Measurements from ENCODE around the gene LDLRAD3. TPM values are rescaled to one million over a fixed set of nuclear protein-coding genes. Genes with fewer than 3 reads are reported as not detected.

LDLRAD3 gene
- total RNA-seq, 2 donors from 2014 or later = 19.2 to 30.6 TPM

GRCh38 chr11:35917676-35918075 lies 26.2 kb upstream of the LDLRAD3 start:
- DNase-seq = peak; percentile 20
- Mint-ChIP-seq H3K4me3 (no peak overlapping the region), H3K9me3 (no peaks in the 10 kb centered on the region), H3K27me3 (ENCODE audit: insufficient read depth) (peaks cover 3% of the 10 kb centered on the region), H3K4me1 (peaks cover 5% of the 10 kb centered on the region), H3K27ac (no peak overlapping the region), H3K36me3 (ENCODE audit: low read depth) (no peaks in the 10 kb centered on the region)
- Histone ChIP-seq H3K27me3 (ENCODE audit: control insufficient read depth, insufficient read depth, low read length, poor library complexity, severe bottlenecking) (no peaks in the 10 kb centered on the region), H3K27ac (ENCODE audit: low read depth, low read length) (no peak overlapping the region), H3K36me3 (ENCODE audit: control insufficient read depth, insufficient read depth, low read length) (no peaks in the 10 kb centered on the region), H3K4me1 (ENCODE audit: control insufficient read depth, insufficient read depth, low read length) (no peaks in the 10 kb centered on the region), H3K9ac (ENCODE audit: extremely low read depth, low read length, poor library complexity, severe bottlenecking) (no peak overlapping the region), H3K9me3 (ENCODE audit: control insufficient read depth, low read length) (no peaks in the 10 kb centered on the region), H3K4me3 (ENCODE audit: low read length) (no peak overlapping the region)
- no peak for TF ChIP-seq CTCF (conservative IDR thresholded peaks at IDR 0.05)
- 93 to 96% methylated on average over 3 to 4 of the region's 4 CpGs for WGBS, 2 experiments (ENCODE audit: insufficient coverage in 1 of 2, insufficient read length in 1 of 2)

GRCh38 chr11:35918716-35919115 lies 25.1 kb upstream of the LDLRAD3 start:
- H3K4me1 Mint-ChIP-seq = peaks cover 5% of the 10 kb centered on the region
- no peaks in the 10 kb centered on the region for H3K36me3 Mint-ChIP-seq (ENCODE audit: low read depth)
- no peaks in the 10 kb centered on the region for H3K9me3 Mint-ChIP-seq
- H3K27ac ChIP-seq (ENCODE audit: low read depth, low read length) = peak overlapping the region; percentile 21
- no peak for TF ChIP-seq CTCF (conservative IDR thresholded peaks at IDR 0.05)
- no peak overlapping the region for H3K4me3 ChIP-seq (ENCODE audit: low read length)
- 77 to 100% methylated on average over 1 to 2 of the region's 2 CpGs for WGBS, 2 experiments (ENCODE audit: insufficient coverage in 1 of 2, insufficient read length in 1 of 2)
- DNase-seq = peak; percentile 8
- H3K27me3 ChIP-seq (ENCODE audit: control insufficient read depth, insufficient read depth, low read length, poor library complexity, severe bottlenecking) = no peaks in the 10 kb centered on the region
- H3K27me3 Mint-ChIP-seq (ENCODE audit: insufficient read depth) = peaks cover 3% of the 10 kb centered on the region
- H3K9ac ChIP-seq (ENCODE audit: extremely low read depth, low read length, poor library complexity, severe bottlenecking) = no peak overlapping the region
- no peaks in the 10 kb centered on the region for H3K36me3 ChIP-seq (ENCODE audit: control insufficient read depth, insufficient read depth, low read length)
- no peak overlapping the region for H3K4me3 Mint-ChIP-seq
- no peaks in the 10 kb centered on the region for H3K4me1 ChIP-seq (ENCODE audit: control insufficient read depth, insufficient read depth, low read length)
- no peaks in the 10 kb centered on the region for H3K9me3 ChIP-seq (ENCODE audit: control insufficient read depth, low read length)
- H3K27ac Mint-ChIP-seq = no peak overlapping the region

GRCh38 chr11:35919244-35919643 lies 24.6 kb upstream of the LDLRAD3 start:
- Mint-ChIP-seq H3K27ac (no peak overlapping the region), H3K27me3 (ENCODE audit: insufficient read depth) (peaks cover 1% of the 10 kb centered on the region), H3K4me1 (peaks cover 5% of the 10 kb centered on the region), H3K9me3 (no peaks in the 10 kb centered on the region), H3K4me3 (no peak overlapping the region), H3K36me3 (ENCODE audit: low read depth) (no peaks in the 10 kb centered on the region)
- no peak overlapping the region for H3K9ac ChIP-seq (ENCODE audit: extremely low read depth, low read length, poor library complexity, severe bottlenecking)
- H3K27me3 ChIP-seq (ENCODE audit: control insufficient read depth, insufficient read depth, low read length, poor library complexity, severe bottlenecking) = no peaks in the 10 kb centered on the region
- DNase-seq = peak; percentile 37
- no peak overlapping the region for H3K4me3 ChIP-seq (ENCODE audit: low read length)
- 66 to 91% methylated on average over 3 of the region's 3 CpGs for WGBS, 2 experiments (ENCODE audit: insufficient coverage in 1 of 2, insufficient read length in 1 of 2)
- H3K36me3 ChIP-seq (ENCODE audit: control insufficient read depth, insufficient read depth, low read length) = no peaks in the 10 kb centered on the region
- H3K4me1 ChIP-seq (ENCODE audit: control insufficient read depth, insufficient read depth, low read length) = no peaks in the 10 kb centered on the region
- peak overlapping the region; percentile 21 for H3K27ac ChIP-seq (ENCODE audit: low read depth, low read length)
- no peaks in the 10 kb centered on the region for H3K9me3 ChIP-seq (ENCODE audit: control insufficient read depth, low read length)
- no peak for TF ChIP-seq CTCF (conservative IDR thresholded peaks at IDR 0.05)
